ENCODE measurements around the gene CALML4.

DNA sequence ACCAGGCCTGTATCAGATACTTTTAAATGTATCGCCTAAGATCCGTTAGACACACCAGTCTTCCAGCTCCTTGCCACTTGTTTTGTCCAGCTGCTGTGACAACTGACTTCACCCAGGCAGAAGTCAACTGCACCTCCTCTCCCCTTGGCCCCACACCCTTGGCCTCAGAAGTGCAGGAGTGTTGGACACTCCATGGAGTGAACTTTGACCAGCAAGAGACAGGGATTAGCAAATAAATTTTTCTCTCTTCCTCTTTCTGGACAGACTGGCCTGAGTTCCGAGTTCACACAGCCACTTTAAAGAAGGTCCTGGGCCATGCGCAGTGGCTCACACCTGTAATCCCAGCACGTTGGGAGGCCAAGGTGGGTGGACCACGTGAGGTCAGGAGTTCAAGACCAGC is 27.3 kb upstream of the CALML4 start:
- TF ChIP-seq, protein P1, sequence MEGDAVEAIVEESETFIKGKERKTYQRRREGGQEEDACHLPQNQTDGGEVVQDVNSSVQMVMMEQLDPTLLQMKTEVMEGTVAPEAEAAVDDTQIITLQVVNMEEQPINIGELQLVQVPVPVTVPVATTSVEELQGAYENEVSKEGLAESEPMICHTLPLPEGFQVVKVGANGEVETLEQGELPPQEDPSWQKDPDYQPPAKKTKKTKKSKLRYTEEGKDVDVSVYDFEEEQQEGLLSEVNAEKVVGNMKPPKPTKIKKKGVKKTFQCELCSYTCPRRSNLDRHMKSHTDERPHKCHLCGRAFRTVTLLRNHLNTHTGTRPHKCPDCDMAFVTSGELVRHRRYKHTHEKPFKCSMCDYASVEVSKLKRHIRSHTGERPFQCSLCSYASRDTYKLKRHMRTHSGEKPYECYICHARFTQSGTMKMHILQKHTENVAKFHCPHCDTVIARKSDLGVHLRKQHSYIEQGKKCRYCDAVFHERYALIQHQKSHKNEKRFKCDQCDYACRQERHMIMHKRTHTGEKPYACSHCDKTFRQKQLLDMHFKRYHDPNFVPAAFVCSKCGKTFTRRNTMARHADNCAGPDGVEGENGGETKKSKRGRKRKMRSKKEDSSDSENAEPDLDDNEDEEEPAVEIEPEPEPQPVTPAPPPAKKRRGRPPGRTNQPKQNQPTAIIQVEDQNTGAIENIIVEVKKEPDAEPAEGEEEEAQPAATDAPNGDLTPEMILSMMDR (IDR thresholded peaks at IDR 0.05; ENCODE audit: low read depth, low read length, missing input control) = no peak
- TF ChIP-seq, protein P2, sequence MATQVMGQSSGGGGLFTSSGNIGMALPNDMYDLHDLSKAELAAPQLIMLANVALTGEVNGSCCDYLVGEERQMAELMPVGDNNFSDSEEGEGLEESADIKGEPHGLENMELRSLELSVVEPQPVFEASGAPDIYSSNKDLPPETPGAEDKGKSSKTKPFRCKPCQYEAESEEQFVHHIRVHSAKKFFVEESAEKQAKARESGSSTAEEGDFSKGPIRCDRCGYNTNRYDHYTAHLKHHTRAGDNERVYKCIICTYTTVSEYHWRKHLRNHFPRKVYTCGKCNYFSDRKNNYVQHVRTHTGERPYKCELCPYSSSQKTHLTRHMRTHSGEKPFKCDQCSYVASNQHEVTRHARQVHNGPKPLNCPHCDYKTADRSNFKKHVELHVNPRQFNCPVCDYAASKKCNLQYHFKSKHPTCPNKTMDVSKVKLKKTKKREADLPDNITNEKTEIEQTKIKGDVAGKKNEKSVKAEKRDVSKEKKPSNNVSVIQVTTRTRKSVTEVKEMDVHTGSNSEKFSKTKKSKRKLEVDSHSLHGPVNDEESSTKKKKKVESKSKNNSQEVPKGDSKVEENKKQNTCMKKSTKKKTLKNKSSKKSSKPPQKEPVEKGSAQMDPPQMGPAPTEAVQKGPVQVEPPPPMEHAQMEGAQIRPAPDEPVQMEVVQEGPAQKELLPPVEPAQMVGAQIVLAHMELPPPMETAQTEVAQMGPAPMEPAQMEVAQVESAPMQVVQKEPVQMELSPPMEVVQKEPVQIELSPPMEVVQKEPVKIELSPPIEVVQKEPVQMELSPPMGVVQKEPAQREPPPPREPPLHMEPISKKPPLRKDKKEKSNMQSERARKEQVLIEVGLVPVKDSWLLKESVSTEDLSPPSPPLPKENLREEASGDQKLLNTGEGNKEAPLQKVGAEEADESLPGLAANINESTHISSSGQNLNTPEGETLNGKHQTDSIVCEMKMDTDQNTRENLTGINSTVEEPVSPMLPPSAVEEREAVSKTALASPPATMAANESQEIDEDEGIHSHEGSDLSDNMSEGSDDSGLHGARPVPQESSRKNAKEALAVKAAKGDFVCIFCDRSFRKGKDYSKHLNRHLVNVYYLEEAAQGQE (IDR thresholded peaks at IDR 0.05) = no peak
- TF ChIP-seq TAF1 (conservative IDR thresholded peaks at IDR 0.05) (no peak), EGR1 (IDR thresholded peaks at IDR 0.05; ENCODE audit: low read depth in 2 of 2) (no peak), RAD21 (IDR thresholded peaks at IDR 0.05) (no peak), JUND (IDR thresholded peaks at IDR 0.05) (no peak), GABPA (IDR thresholded peaks at IDR 0.05 in 1 of 2, conservative IDR thresholded peaks at IDR 0.05 in 1 of 2) (no peak), SP1 (IDR thresholded peaks at IDR 0.05) (peak; percentile 38)
- TF ChIP-seq, protein P3, sequence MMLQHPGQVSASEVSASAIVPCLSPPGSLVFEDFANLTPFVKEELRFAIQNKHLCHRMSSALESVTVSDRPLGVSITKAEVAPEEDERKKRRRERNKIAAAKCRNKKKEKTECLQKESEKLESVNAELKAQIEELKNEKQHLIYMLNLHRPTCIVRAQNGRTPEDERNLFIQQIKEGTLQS (IDR thresholded peaks at IDR 0.05) = no peak
- TF ChIP-seq, protein P4, sequence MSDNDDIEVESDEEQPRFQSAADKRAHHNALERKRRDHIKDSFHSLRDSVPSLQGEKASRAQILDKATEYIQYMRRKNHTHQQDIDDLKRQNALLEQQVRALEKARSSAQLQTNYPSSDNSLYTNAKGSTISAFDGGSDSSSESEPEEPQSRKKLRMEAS (IDR thresholded peaks at IDR 0.05) = no peak

Data from liver (tissue), 3 donors.